ENCODE measurements around the gene FAM240B. TPM values are rescaled to one million over a fixed set of nuclear protein-coding genes. Genes with fewer than 3 reads are reported as not detected.

Gene FAM240B
- total and polyA plus RNA-seq, 4 donors: not detected

DNA sequence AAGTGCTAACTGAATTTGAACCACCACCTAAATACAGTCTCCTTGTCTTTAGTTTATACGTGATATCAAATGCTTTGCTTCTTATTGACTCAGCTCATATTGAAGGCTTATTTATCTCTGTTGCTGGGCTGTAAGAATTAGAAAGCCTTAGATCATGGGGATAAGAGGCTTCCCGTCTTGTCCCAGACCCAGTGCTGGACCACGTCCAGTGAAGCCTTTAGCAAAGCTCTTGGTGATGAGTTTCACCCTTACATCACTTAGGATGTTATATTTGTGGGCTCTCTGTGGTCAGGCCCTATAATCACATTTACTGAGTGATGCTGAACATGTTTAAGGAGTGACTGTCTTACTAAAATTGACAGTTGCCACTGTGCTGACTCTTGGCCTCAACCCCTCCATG is 11.2 kb downstream of the FAM240B start:
- H3K36me3 ChIP-seq (ENCODE audit: control insufficient read depth in 4 of 4, insufficient read depth in 3 of 4, low read depth in 1 of 4, low read length in 3 of 4): no peaks in the 10 kb centered on the region
- peaks cover 0 to 3% (median 0%) of the 10 kb centered on the region in 4 donors for H3K27me3 ChIP-seq (ENCODE audit: control insufficient read depth in 4 of 4, insufficient read depth in 4 of 4, low read length in 3 of 4)
- H3K9me3 ChIP-seq (ENCODE audit: control insufficient read depth in 4 of 4, low read length in 3 of 4): no peaks in the 10 kb centered on the region
- no peak overlapping the region for H3K4me3 ChIP-seq (ENCODE audit: low read depth in 1 of 3, low read length in 3 of 3)
- TF ChIP-seq HNF4A (conservative IDR thresholded peaks at IDR 0.05): no peak
- no peak overlapping the region for H3K9ac ChIP-seq (ENCODE audit: low read depth in 1 of 2, low read length in 2 of 2)
- DNase-seq (ENCODE audit: low spot score): no peak
- H3K4me1 ChIP-seq (ENCODE audit: control insufficient read depth in 4 of 4, insufficient read depth in 4 of 4, low read length in 3 of 4): peaks cover 0 to 7% (median 5%) of the 10 kb centered on the region in 4 donors
- WGBS: 80% methylated on average over 3 of the region's 3 CpGs
- no peak overlapping the region for H3K27ac ChIP-seq (ENCODE audit: low read depth in 1 of 2, low read length in 2 of 2)

DNA sequence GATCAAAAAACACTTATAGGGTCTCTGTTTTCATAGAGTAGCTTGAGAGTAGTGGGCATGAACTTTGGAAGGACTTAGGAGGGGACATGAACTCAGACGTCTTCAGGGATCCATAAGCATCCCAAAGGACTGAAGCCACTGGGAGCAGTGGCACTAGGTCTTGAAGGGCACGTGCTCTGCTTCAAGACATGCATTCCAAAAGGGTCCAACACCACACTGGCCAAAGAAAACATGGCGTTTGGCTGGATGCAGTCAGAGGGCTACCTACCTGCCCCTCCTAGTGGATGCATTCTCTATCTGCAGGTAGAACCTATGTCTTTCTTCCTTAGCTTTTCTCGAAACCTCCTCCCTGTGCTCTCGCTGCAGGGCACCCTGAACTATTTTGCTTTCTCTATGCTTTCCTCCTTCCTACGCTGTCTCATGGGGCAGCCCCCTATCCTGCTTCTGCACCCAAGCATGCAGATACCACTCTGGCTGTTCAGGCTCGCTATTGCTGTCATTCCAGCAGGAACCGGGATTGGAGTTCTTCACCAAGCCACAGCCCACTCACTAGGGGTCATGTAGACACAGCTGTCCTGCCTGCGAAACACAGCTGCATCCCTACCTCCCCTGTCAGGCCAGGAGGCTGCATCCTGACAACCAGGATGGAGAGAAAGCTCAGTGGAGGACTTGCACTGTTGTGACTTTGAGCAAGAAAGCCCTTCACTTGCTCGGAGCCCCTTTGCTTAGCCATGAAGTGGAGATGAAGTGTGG is 11.9 kb downstream of the FAM240B start:
- DNase-seq (ENCODE audit: low spot score): no peak
- peaks cover 0 to 4% (median 3%) of the 10 kb centered on the region in 4 donors for H3K4me1 ChIP-seq (ENCODE audit: control insufficient read depth in 4 of 4, insufficient read depth in 4 of 4, low read length in 3 of 4)
- WGBS: 64% methylated on average over 10 of the region's 10 CpGs
- TF ChIP-seq, protein P1, sequence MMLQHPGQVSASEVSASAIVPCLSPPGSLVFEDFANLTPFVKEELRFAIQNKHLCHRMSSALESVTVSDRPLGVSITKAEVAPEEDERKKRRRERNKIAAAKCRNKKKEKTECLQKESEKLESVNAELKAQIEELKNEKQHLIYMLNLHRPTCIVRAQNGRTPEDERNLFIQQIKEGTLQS (IDR thresholded peaks at IDR 0.05): no peak
- TF ChIP-seq RAD21 (IDR thresholded peaks at IDR 0.05): no peak
- no peak for TF ChIP-seq SP1 (IDR thresholded peaks at IDR 0.05)
- TF ChIP-seq, protein P2, sequence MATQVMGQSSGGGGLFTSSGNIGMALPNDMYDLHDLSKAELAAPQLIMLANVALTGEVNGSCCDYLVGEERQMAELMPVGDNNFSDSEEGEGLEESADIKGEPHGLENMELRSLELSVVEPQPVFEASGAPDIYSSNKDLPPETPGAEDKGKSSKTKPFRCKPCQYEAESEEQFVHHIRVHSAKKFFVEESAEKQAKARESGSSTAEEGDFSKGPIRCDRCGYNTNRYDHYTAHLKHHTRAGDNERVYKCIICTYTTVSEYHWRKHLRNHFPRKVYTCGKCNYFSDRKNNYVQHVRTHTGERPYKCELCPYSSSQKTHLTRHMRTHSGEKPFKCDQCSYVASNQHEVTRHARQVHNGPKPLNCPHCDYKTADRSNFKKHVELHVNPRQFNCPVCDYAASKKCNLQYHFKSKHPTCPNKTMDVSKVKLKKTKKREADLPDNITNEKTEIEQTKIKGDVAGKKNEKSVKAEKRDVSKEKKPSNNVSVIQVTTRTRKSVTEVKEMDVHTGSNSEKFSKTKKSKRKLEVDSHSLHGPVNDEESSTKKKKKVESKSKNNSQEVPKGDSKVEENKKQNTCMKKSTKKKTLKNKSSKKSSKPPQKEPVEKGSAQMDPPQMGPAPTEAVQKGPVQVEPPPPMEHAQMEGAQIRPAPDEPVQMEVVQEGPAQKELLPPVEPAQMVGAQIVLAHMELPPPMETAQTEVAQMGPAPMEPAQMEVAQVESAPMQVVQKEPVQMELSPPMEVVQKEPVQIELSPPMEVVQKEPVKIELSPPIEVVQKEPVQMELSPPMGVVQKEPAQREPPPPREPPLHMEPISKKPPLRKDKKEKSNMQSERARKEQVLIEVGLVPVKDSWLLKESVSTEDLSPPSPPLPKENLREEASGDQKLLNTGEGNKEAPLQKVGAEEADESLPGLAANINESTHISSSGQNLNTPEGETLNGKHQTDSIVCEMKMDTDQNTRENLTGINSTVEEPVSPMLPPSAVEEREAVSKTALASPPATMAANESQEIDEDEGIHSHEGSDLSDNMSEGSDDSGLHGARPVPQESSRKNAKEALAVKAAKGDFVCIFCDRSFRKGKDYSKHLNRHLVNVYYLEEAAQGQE (IDR thresholded peaks at IDR 0.05): no peak
- TF ChIP-seq NR2F2 (IDR thresholded peaks at IDR 0.05): no peak
- TF ChIP-seq YY1 (IDR thresholded peaks at IDR 0.05): no peak
- TF ChIP-seq FOXA2 (IDR thresholded peaks at IDR 0.05): no peak
- no peak for TF ChIP-seq EGR1 (IDR thresholded peaks at IDR 0.05; ENCODE audit: low read depth in 2 of 2)
- TF ChIP-seq, protein P3, sequence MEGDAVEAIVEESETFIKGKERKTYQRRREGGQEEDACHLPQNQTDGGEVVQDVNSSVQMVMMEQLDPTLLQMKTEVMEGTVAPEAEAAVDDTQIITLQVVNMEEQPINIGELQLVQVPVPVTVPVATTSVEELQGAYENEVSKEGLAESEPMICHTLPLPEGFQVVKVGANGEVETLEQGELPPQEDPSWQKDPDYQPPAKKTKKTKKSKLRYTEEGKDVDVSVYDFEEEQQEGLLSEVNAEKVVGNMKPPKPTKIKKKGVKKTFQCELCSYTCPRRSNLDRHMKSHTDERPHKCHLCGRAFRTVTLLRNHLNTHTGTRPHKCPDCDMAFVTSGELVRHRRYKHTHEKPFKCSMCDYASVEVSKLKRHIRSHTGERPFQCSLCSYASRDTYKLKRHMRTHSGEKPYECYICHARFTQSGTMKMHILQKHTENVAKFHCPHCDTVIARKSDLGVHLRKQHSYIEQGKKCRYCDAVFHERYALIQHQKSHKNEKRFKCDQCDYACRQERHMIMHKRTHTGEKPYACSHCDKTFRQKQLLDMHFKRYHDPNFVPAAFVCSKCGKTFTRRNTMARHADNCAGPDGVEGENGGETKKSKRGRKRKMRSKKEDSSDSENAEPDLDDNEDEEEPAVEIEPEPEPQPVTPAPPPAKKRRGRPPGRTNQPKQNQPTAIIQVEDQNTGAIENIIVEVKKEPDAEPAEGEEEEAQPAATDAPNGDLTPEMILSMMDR (IDR thresholded peaks at IDR 0.05; ENCODE audit: low read depth, low read length, missing input control): no peak
- TF ChIP-seq, protein P4, sequence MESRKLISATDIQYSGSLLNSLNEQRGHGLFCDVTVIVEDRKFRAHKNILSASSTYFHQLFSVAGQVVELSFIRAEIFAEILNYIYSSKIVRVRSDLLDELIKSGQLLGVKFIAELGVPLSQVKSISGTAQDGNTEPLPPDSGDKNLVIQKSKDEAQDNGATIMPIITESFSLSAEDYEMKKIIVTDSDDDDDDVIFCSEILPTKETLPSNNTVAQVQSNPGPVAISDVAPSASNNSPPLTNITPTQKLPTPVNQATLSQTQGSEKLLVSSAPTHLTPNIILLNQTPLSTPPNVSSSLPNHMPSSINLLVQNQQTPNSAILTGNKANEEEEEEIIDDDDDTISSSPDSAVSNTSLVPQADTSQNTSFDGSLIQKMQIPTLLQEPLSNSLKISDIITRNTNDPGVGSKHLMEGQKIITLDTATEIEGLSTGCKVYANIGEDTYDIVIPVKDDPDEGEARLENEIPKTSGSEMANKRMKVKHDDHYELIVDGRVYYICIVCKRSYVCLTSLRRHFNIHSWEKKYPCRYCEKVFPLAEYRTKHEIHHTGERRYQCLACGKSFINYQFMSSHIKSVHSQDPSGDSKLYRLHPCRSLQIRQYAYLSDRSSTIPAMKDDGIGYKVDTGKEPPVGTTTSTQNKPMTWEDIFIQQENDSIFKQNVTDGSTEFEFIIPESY (IDR thresholded peaks at IDR 0.05): no peak
- no peak for TF ChIP-seq FOXA1 (IDR thresholded peaks at IDR 0.05)
- no peak for TF ChIP-seq JUND (IDR thresholded peaks at IDR 0.05)
- no peak overlapping the region for H3K27ac ChIP-seq (ENCODE audit: low read depth in 1 of 2, low read length in 2 of 2)
- no peak overlapping the region for H3K4me3 ChIP-seq (ENCODE audit: low read depth in 1 of 3, low read length in 3 of 3)
- no peaks in the 10 kb centered on the region for H3K9me3 ChIP-seq (ENCODE audit: control insufficient read depth in 4 of 4, low read length in 3 of 4)
- no peak overlapping the region for H3K9ac ChIP-seq (ENCODE audit: low read depth in 1 of 2, low read length in 2 of 2)
- H3K27me3 ChIP-seq (ENCODE audit: control insufficient read depth in 4 of 4, insufficient read depth in 4 of 4, low read length in 3 of 4): peaks cover 0 to 3% (median 0%) of the 10 kb centered on the region in 4 donors
- no peaks in the 10 kb centered on the region for H3K36me3 ChIP-seq (ENCODE audit: control insufficient read depth in 4 of 4, insufficient read depth in 3 of 4, low read depth in 1 of 4, low read length in 3 of 4)

Data from liver (tissue), 9 donors.